Measurements from ENCODE around the gene ACAP3.

GRCh38 chr1:1352786-1353388, 45.2 kb upstream of the ACAP3 start:
- TF ChIP-seq CTCF (IDR thresholded peaks at IDR 0.05; ENCODE audit: low read depth, low read length, poor library complexity, severe bottlenecking) (no peak), EZH2phosphoT487 (IDR thresholded peaks at IDR 0.05; ENCODE audit: borderline replicate concordance, low read length) (no peak)

Measured in DOHH2 (cell line).